ENCODE results near the gene PRR18. TPM values are rescaled to one million over a fixed set of nuclear protein-coding genes. Genes with fewer than 3 reads are reported as not detected.

The PRR18 gene
- total RNA-seq, 1 donor from 2014 or later: not detected

- Mint-ChIP-seq H3K27ac (peak overlapping the region; percentile 20), H3K9me3 (no peaks in the 10 kb centered on the region), H3K27me3 (ENCODE audit: insufficient read depth) (peaks cover 13% of the 10 kb centered on the region), H3K4me3 (peak overlapping the region; percentile 89), H3K4me1 (ENCODE audit: low read depth) (peaks cover 24% of the 10 kb centered on the region), H3K36me3 (ENCODE audit: low read depth) (peaks cover 6% of the 10 kb centered on the region)
- DNase-seq (ENCODE audit: low spot score): no peak
- intact Hi-C loops (cut with micrococcal nuclease): loop anchor here (2.0 kb wide), 1 partner anchor 76 kb away; no protein-coding TSS in a partner anchor
Measured at GRCh38 chr6:166343150-166343487, 34.9 kb upstream of the PRR18 start.

GRCh38 chr6:166342349-166343149 lies 34.4 kb upstream of the PRR18 start, which contains the start of gene SFT2D1:
Gene SFT2D1 (minus strand): TSS chr6:166342545. CDS start chr6:166342481, 64 bp downstream.
- Mint-ChIP-seq H3K9me3 (no peaks in the 10 kb centered on the region), H3K27me3 (ENCODE audit: insufficient read depth) (peaks cover 13% of the 10 kb centered on the region), H3K36me3 (ENCODE audit: low read depth) (peaks cover 12% of the 10 kb centered on the region), H3K27ac (peak within 1 kb of the TSS; percentile 88), H3K4me3 (peak within 1 kb of the TSS; percentile 89), H3K4me1 (ENCODE audit: low read depth) (peaks cover 18% of the 10 kb centered on the region)
- DNase-seq (ENCODE audit: low spot score): peak; percentile 80
- intact Hi-C loops (cut with micrococcal nuclease): loop anchor here (1.0 to 2.0 kb wide), 2 partner anchors 41 to 76 kb away; no protein-coding TSS in a partner anchor

- peaks cover 16% of the 10 kb centered on the region for H3K4me1 Mint-ChIP-seq (ENCODE audit: low read depth)
- DNase-seq (ENCODE audit: low spot score): no peak
- peaks cover 13% of the 10 kb centered on the region for H3K27me3 Mint-ChIP-seq (ENCODE audit: insufficient read depth)
- peaks cover 17% of the 10 kb centered on the region for H3K36me3 Mint-ChIP-seq (ENCODE audit: low read depth)
- intact Hi-C loops (cut with micrococcal nuclease): loop anchor here (1.0 to 2.0 kb wide), 3 partner anchors 9 to 77 kb away; no protein-coding TSS in a partner anchor
- H3K9me3 Mint-ChIP-seq: no peaks in the 10 kb centered on the region
- H3K27ac Mint-ChIP-seq: peak overlapping the region; percentile 88
- H3K4me3 Mint-ChIP-seq: peak overlapping the region; percentile 89
Measured at GRCh38 chr6:166341977-166342348, 33.8 kb upstream of the PRR18 start.

- Mint-ChIP-seq H3K27ac (peak overlapping the region; percentile 88), H3K27me3 (ENCODE audit: insufficient read depth) (peaks cover 9% of the 10 kb centered on the region), H3K9me3 (no peaks in the 10 kb centered on the region), H3K4me3 (peak overlapping the region; percentile 89), H3K36me3 (ENCODE audit: low read depth) (peaks cover 20% of the 10 kb centered on the region), H3K4me1 (ENCODE audit: low read depth) (peaks cover 16% of the 10 kb centered on the region)
- intact Hi-C loops (cut with micrococcal nuclease): loop anchor here (1.0 kb wide), 1 partner anchor 8 kb away; no protein-coding TSS in a partner anchor
- no peak for DNase-seq (ENCODE audit: low spot score)
Measured at GRCh38 chr6:166341464-166341863, 33.3 kb upstream of the PRR18 start.

GRCh38 chr6:166338854-166339253 lies 30.7 kb upstream of the PRR18 start:
- Mint-ChIP-seq H3K4me1 (ENCODE audit: low read depth) (peaks cover 34% of the 10 kb centered on the region), H3K36me3 (ENCODE audit: low read depth) (peaks cover 34% of the 10 kb centered on the region), H3K4me3 (no peak overlapping the region), H3K27me3 (ENCODE audit: insufficient read depth) (peaks cover 5% of the 10 kb centered on the region), H3K9me3 (no peaks in the 10 kb centered on the region), H3K27ac (no peak overlapping the region)
- no peak for DNase-seq (ENCODE audit: low spot score)
- intact Hi-C loops (cut with micrococcal nuclease): no loop called here

GRCh38 chr6:166336847-166337246 lies 28.7 kb upstream of the PRR18 start:
- intact Hi-C loops (cut with micrococcal nuclease): no loop called here
- peaks cover 41% of the 10 kb centered on the region for H3K4me1 Mint-ChIP-seq (ENCODE audit: low read depth)
- peaks cover 3% of the 10 kb centered on the region for H3K27me3 Mint-ChIP-seq (ENCODE audit: insufficient read depth)
- no peak for DNase-seq (ENCODE audit: low spot score)
- peaks cover 44% of the 10 kb centered on the region for H3K36me3 Mint-ChIP-seq (ENCODE audit: low read depth)
- H3K27ac Mint-ChIP-seq: no peak overlapping the region
- no peaks in the 10 kb centered on the region for H3K9me3 Mint-ChIP-seq
- no peak overlapping the region for H3K4me3 Mint-ChIP-seq

- peaks cover 3% of the 10 kb centered on the region for H3K27me3 Mint-ChIP-seq (ENCODE audit: insufficient read depth)
- intact Hi-C loops (cut with micrococcal nuclease): no loop called here
- no peak overlapping the region for H3K27ac Mint-ChIP-seq
- no peak overlapping the region for H3K4me3 Mint-ChIP-seq
- no peaks in the 10 kb centered on the region for H3K9me3 Mint-ChIP-seq
- peaks cover 42% of the 10 kb centered on the region for H3K36me3 Mint-ChIP-seq (ENCODE audit: low read depth)
- no peak for DNase-seq (ENCODE audit: low spot score)
- H3K4me1 Mint-ChIP-seq (ENCODE audit: low read depth): peaks cover 33% of the 10 kb centered on the region
Measured at GRCh38 chr6:166335378-166336302, 27.4 kb upstream of the PRR18 start.

GRCh38 chr6:166334878-166335277 lies 26.7 kb upstream of the PRR18 start:
- H3K9me3 Mint-ChIP-seq: no peaks in the 10 kb centered on the region
- peaks cover 42% of the 10 kb centered on the region for H3K36me3 Mint-ChIP-seq (ENCODE audit: low read depth)
- peak overlapping the region; percentile 6 for H3K4me3 Mint-ChIP-seq
- H3K27ac Mint-ChIP-seq: no peak overlapping the region
- intact Hi-C loops (cut with micrococcal nuclease): no loop called here
- DNase-seq (ENCODE audit: low spot score): no peak
- peaks cover 3% of the 10 kb centered on the region for H3K27me3 Mint-ChIP-seq (ENCODE audit: insufficient read depth)
- H3K4me1 Mint-ChIP-seq (ENCODE audit: low read depth): peaks cover 33% of the 10 kb centered on the region

- Mint-ChIP-seq H3K4me1 (ENCODE audit: low read depth) (peaks cover 33% of the 10 kb centered on the region), H3K27me3 (ENCODE audit: insufficient read depth) (peaks cover 3% of the 10 kb centered on the region), H3K27ac (peak overlapping the region; percentile 19), H3K9me3 (no peaks in the 10 kb centered on the region), H3K4me3 (peak overlapping the region; percentile 38), H3K36me3 (ENCODE audit: low read depth) (peaks cover 45% of the 10 kb centered on the region)
- intact Hi-C loops (cut with micrococcal nuclease): loop anchor here (1.0 to 2.0 kb wide), 2 partner anchors 8 to 293 kb away; partner anchors contain the start of gene RPS6KA2
- peak; percentile 47 for DNase-seq (ENCODE audit: low spot score)
Measured at GRCh38 chr6:166333172-166333995, 25.2 kb upstream of the PRR18 start.

- Mint-ChIP-seq H3K27ac (no peak overlapping the region), H3K36me3 (ENCODE audit: low read depth) (peaks cover 35% of the 10 kb centered on the region), H3K27me3 (ENCODE audit: insufficient read depth) (peaks cover 3% of the 10 kb centered on the region), H3K9me3 (no peaks in the 10 kb centered on the region), H3K4me3 (no peak overlapping the region), H3K4me1 (ENCODE audit: low read depth) (peaks cover 33% of the 10 kb centered on the region)
- intact Hi-C loops (cut with micrococcal nuclease): loop anchor here (2.0 kb wide), 1 partner anchor 295 kb away; the partner anchor contains the start of gene RPS6KA2
- DNase-seq (ENCODE audit: low spot score): no peak
Measured at GRCh38 chr6:166331503-166332415, 23.6 kb upstream of the PRR18 start.

- Mint-ChIP-seq H3K4me3 (no peak overlapping the region), H3K4me1 (ENCODE audit: low read depth) (peaks cover 33% of the 10 kb centered on the region), H3K9me3 (no peaks in the 10 kb centered on the region), H3K36me3 (ENCODE audit: low read depth) (peaks cover 41% of the 10 kb centered on the region), H3K27ac (no peak overlapping the region), H3K27me3 (ENCODE audit: insufficient read depth) (peaks cover 3% of the 10 kb centered on the region)
- no peak for DNase-seq (ENCODE audit: low spot score)
- intact Hi-C loops (cut with micrococcal nuclease): no loop called here
Measured at GRCh38 chr6:166330612-166331011, 22.4 kb upstream of the PRR18 start.
